GM12872 (cell line): Measurements from ENCODE around the gene IRS2.

Experiments
- CTCF ChIP-seq: IDR thresholded peaks from 3 replicates; pipeline ENCODE4 v1.5.1; 2011; ENCODE audit warnings: low read depth, mild to moderate bottlenecking, low read length, moderate library complexity; ENCODE audit not compliant: insufficient read depth

IRS2 gene

GRCh38 chr13:109758937-109759480 is 27.4 kb downstream of the IRS2 start:
- no peak for TF ChIP-seq CTCF

- TF ChIP-seq CTCF, result no peak
Observed at GRCh38 chr13:109756778-109757177, 29.6 kb downstream of the IRS2 start.

- TF ChIP-seq CTCF, result no peak
Observed at GRCh38 chr13:109755997-109756396, 30.4 kb downstream of the IRS2 start.

GRCh38 chr13:109755551-109755950 is 30.8 kb downstream of the IRS2 start:
- no peak for TF ChIP-seq CTCF

GRCh38 chr13:109751477-109751876 is 34.9 kb downstream of the IRS2 start:
- no peak for TF ChIP-seq CTCF

GRCh38 chr13:109750221-109750775 is 36.1 kb downstream of the IRS2 start:
- TF ChIP-seq CTCF, result no peak

GRCh38 chr13:109749365-109749764 is 37.0 kb downstream of the IRS2 start:
- TF ChIP-seq CTCF, result no peak

GRCh38 chr13:109748677-109749076 is 37.7 kb downstream of the IRS2 start:
- no peak for TF ChIP-seq CTCF
